OCI-LY1 (cell line): ENCODE results near the gene GULP1.

ENCODE experiments used
- H2AFZ ChIP-seq: fragments of 200-600 bp; sonication (generic), shearing (Covaris generic); 2 replicates; pipeline ENCODE4 v1.6.0; 2014; ENCODE audit warnings: antibody characterized with exemption, mild to moderate bottlenecking, low read length
- H3F3A ChIP-seq: fragments of 200-600 bp; sonication (generic), shearing (Covaris generic); 2 replicates; pipeline ENCODE4 v1.6.0; 2014; ENCODE audit warnings: mild to moderate bottlenecking, antibody characterized with exemption, low read length, moderate library complexity; ENCODE audit not compliant: insufficient read depth
- H3K27ac ChIP-seq: fragments of 200-600 bp; sonication (generic); 2 replicates; pipeline ENCODE4 v1.5.1; 2014; ENCODE audit warnings: low read length, mixed run types, mild to moderate bottlenecking, low read depth; ENCODE audit not compliant: poor library complexity, severe bottlenecking
- H3K27me3 ChIP-seq: fragments of 200-600 bp; sonication (generic); 2 replicates; pipeline ENCODE4 v1.6.0; 2014; ENCODE audit warnings: antibody characterized with exemption, mild to moderate bottlenecking, low read length, moderate library complexity; ENCODE audit not compliant: insufficient read depth
- H3K36me3 ChIP-seq: fragments of 200-600 bp; sonication (generic); 2 replicates; pipeline ENCODE4 v1.6.1; 2014; ENCODE audit warnings: mild to moderate bottlenecking, antibody characterized with exemption, low read length, moderate library complexity, mixed read lengths; ENCODE audit not compliant: insufficient read depth
- H3K4me1 ChIP-seq: fragments of 200-600 bp; sonication (generic); 2 replicates; pipeline ENCODE4 v1.5.1; 2014; ENCODE audit warnings: mild to moderate bottlenecking, low read length, moderate library complexity; ENCODE audit not compliant: insufficient read depth, severe bottlenecking
- H3K4me2 ChIP-seq: fragments of 200-600 bp; sonication (generic), shearing (Covaris generic); 2 replicates; pipeline ENCODE4 v1.6.1; 2014; ENCODE audit warnings: low read length
- H3K4me3 ChIP-seq: fragments of 200-600 bp; sonication (generic); 2 replicates; pipeline ENCODE4 v1.5.1; 2014; ENCODE audit warnings: low read length, low read depth, mild to moderate bottlenecking, mixed read lengths; ENCODE audit not compliant: poor library complexity, severe bottlenecking
- H3K79me2 ChIP-seq: fragments of 200-600 bp; shearing (Covaris generic); 2 replicates; pipeline ENCODE4 v1.6.1; 2016; ENCODE audit warnings: mixed run types, low read length, mixed read lengths; ENCODE audit not compliant: insufficient read depth
- H3K9ac ChIP-seq: fragments of 200-600 bp; sonication (generic), shearing (Covaris generic); 2 replicates; pipeline ENCODE4 v1.6.1; 2014; ENCODE audit warnings: mild to moderate bottlenecking, low read length, mixed read lengths
- H3K9me2 ChIP-seq: fragments of 200-600 bp; sonication (generic), shearing (Covaris generic); 2 replicates; pipeline ENCODE4 v1.6.1; 2014; ENCODE audit warnings: low read depth, mild to moderate bottlenecking, low read length, mixed read lengths
- H3K9me3 ChIP-seq: fragments of 200-600 bp; shearing (Covaris generic); 2 replicates; pipeline ENCODE4 v1.6.1; 2014; ENCODE audit warnings: low read length, mixed read lengths
- H4K20me1 ChIP-seq: fragments of 200-600 bp; sonication (generic), shearing (Covaris generic); 2 replicates; pipeline ENCODE4 v1.6.0; 2016; ENCODE audit warnings: mild to moderate bottlenecking, low read length; ENCODE audit not compliant: insufficient read depth
- EZH2 ChIP-seq: fragments of 200-600 bp; sonication (generic), shearing (Covaris generic); IDR thresholded peaks from 2 replicates; pipeline ENCODE4 v1.8.0; 2017; ENCODE audit warnings: borderline replicate concordance, mixed run types, mild to moderate bottlenecking, antibody characterized with exemption, low read length, moderate library complexity, mixed read lengths
- TF ChIP-seq, protein P1 (sequence below): fragments of 200-600 bp; sonication (generic), shearing (Covaris generic); IDR thresholded peaks from 2 replicates; pipeline ENCODE4 v1.5.1; 2017; ENCODE audit warnings: mild to moderate bottlenecking, antibody characterized with exemption, low read length, moderate library complexity, mixed read lengths

GULP1 gene

DNA sequence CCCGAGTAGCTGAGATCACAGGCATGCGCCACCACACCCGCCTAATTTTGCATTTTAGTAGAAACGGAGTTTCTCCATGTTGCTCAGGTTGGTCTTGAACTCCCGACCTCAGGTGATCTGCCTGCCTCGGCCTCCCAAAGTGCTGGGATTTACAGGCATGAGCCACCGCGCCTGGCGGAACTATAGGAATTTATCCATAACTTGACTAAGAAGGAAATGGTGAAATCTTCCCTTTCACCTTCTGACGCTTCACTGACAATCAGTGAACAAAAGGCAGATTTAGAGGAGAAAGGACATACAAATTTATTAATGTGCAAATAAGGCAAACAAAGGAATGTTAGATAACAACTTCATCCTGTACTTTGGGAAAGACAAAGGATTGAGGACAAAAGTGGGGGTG lies 15.4 kb upstream of the GULP1 start:
- H3K27me3 ChIP-seq = no peaks in the 10 kb centered on the region
- H4K20me1 ChIP-seq = no peaks in the 10 kb centered on the region
- TF ChIP-seq EZH2 = no peak
- TF ChIP-seq, protein P1, sequence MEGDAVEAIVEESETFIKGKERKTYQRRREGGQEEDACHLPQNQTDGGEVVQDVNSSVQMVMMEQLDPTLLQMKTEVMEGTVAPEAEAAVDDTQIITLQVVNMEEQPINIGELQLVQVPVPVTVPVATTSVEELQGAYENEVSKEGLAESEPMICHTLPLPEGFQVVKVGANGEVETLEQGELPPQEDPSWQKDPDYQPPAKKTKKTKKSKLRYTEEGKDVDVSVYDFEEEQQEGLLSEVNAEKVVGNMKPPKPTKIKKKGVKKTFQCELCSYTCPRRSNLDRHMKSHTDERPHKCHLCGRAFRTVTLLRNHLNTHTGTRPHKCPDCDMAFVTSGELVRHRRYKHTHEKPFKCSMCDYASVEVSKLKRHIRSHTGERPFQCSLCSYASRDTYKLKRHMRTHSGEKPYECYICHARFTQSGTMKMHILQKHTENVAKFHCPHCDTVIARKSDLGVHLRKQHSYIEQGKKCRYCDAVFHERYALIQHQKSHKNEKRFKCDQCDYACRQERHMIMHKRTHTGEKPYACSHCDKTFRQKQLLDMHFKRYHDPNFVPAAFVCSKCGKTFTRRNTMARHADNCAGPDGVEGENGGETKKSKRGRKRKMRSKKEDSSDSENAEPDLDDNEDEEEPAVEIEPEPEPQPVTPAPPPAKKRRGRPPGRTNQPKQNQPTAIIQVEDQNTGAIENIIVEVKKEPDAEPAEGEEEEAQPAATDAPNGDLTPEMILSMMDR = no peak
- no peaks in the 10 kb centered on the region for H3K79me2 ChIP-seq
- H3F3A ChIP-seq = no peaks in the 10 kb centered on the region
- H3K4me2 ChIP-seq = no peak overlapping the region
- H3K9me3 ChIP-seq = no peaks in the 10 kb centered on the region
- H3K9ac ChIP-seq = no peak overlapping the region
- no peak overlapping the region for H2AFZ ChIP-seq
- no peaks in the 10 kb centered on the region for H3K9me2 ChIP-seq
- H3K36me3 ChIP-seq = no peaks in the 10 kb centered on the region
- H3K27ac ChIP-seq = no peak overlapping the region
- no peak overlapping the region for H3K4me3 ChIP-seq
- no peaks in the 10 kb centered on the region for H3K4me1 ChIP-seq

DNA sequence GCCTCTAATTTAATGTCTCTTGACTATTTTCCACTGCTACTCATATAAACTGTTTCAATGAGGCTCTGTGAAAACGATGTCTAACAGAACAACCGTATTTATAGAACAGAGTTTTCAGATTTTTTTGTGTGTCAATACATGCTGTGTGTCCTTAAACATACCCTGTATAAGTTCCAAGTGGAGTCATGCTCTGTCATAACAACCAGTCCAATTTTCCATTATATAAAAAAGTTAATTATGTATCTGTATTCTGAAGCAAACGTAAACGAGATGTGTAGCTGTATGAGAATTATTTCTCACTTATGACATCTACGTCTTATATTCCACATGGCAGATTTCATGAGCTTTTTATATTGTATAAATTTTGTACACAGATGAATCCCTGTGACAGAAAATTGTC lies 13.9 kb upstream of the GULP1 start:
- Histone ChIP-seq H3K9ac (no peak overlapping the region), H3K27ac (no peak overlapping the region), H3K36me3 (no peaks in the 10 kb centered on the region), H3K9me3 (no peaks in the 10 kb centered on the region), H3K4me3 (no peak overlapping the region), H3K4me1 (no peaks in the 10 kb centered on the region), H3K9me2 (no peaks in the 10 kb centered on the region), H3F3A (no peaks in the 10 kb centered on the region), H3K4me2 (no peak overlapping the region), H4K20me1 (no peaks in the 10 kb centered on the region), H3K79me2 (no peaks in the 10 kb centered on the region), H2AFZ (no peak overlapping the region; the same call in 1 of the 2 replicates), H3K27me3 (no peaks in the 10 kb centered on the region)
- no peak for TF ChIP-seq EZH2
- TF ChIP-seq, protein P1 = no peak

DNA sequence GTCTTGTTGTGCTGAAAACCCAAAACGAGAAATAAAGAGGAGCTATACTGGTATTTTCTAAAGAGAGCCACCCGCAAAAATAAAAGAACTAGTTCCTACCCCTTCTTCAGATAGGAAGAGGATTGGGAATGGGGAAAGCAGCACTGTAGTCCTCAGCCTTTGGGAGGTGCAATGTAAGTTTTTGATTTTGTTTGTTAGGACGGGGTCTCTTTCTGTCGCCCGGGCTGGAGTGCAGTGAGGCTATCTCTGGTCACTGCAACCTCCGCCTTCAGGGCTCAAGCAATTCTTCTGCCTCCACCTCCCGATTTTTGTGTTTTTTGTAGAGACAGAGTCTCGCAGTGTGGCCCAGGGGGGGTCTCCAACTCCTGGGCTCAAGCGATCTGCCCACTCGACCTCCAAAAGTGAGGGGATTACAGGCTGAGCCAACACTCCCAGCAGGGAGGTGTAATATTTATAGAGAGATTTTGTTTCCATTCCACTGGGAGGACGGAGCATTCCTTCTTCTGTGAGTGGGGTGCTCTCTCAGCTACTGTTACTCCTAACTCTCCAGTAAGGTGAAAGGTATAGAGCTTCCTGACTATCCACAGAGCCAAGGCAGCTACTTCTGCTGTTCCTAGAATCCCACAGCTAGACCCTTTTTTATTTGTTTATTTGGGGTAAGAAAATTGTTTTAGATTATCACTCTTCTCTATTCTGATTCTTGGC lies 13.1 kb upstream of the GULP1 start:
- Histone ChIP-seq H3K36me3 (no peaks in the 10 kb centered on the region), H3F3A (no peaks in the 10 kb centered on the region), H3K4me1 (no peaks in the 10 kb centered on the region), H2AFZ (no peak overlapping the region), H3K27ac (no peak overlapping the region), H3K9me2 (no peaks in the 10 kb centered on the region), H3K27me3 (no peaks in the 10 kb centered on the region), H3K4me2 (no peak overlapping the region), H3K9me3 (no peaks in the 10 kb centered on the region), H4K20me1 (no peaks in the 10 kb centered on the region), H3K9ac (no peak overlapping the region), H3K4me3 (no peak overlapping the region), H3K79me2 (no peaks in the 10 kb centered on the region)
- TF ChIP-seq, protein P1 = no peak
- TF ChIP-seq EZH2 = no peak
